ENCODE data around the gene MTARC2.

GRCh38 chr1:220698607-220699016 is 49.5 kb upstream of the MTARC2 start:
- TF ChIP-seq CTCF (conservative IDR thresholded peaks at IDR 0.05; ENCODE audit: low read depth, low read length) (no peak), POLR2A (IDR thresholded peaks at IDR 0.05; ENCODE audit: low read depth, low read length) (no peak), MXI1 (IDR thresholded peaks at IDR 0.05; ENCODE audit: borderline replicate concordance, low read depth, low read length) (no peak), CHD1 (IDR thresholded peaks at IDR 0.05; ENCODE audit: low read depth, low read length) (no peak), MAFK (IDR thresholded peaks at IDR 0.05; ENCODE audit: low read depth, low read length) (no peak), MAZ (IDR thresholded peaks at IDR 0.05; ENCODE audit: borderline replicate concordance, low read depth, low read length) (no peak), USF2 (IDR thresholded peaks at IDR 0.05; ENCODE audit: low read depth, low read length) (no peak)
